Measurements from ENCODE around the gene EDN2.

- TF ChIP-seq CTCF (IDR thresholded peaks at IDR 0.05) (no peak), POLR2AphosphoS5 (IDR thresholded peaks at IDR 0.05) (no peak)
These were observed 10.1 kb upstream of the EDN2 start for GRCh38 chr1:41494351-41495209.
